HG03066 (cell line): Measurements from ENCODE around the gene CPNE8.
A peak's percentile ranks its signal among the peaks of the same experiment; 100 is the strongest.

Experiments used
- ATAC-seq: cut with Tn5 transposase; IDR thresholded peaks from one replicate; pipeline ENCODE4 v1.9.1; 2021; ENCODE audit warnings: low read depth; ENCODE audit not compliant: unreplicated experiment

The CPNE8 gene

GRCh38 chr12:38905480-38906351 is at the start of gene CPNE8:
Gene CPNE8, minus strand, starts transcription at chr12:38905591. Its CDS starts 57 bp downstream, at chr12:38905534.
- ATAC-seq, result peak; percentile 58

- ATAC-seq, result no peak
Observed at GRCh38 chr12:38954238-38954873, 49.0 kb upstream of the CPNE8 start.

- ATAC-seq, result no peak
Observed at GRCh38 chr12:38949363-38949762, 44.0 kb upstream of the CPNE8 start.

- ATAC-seq, result no peak
Observed at GRCh38 chr12:38934686-38935085, 29.3 kb upstream of the CPNE8 start.

GRCh38 chr12:38934078-38934584 is 28.7 kb upstream of the CPNE8 start:
- ATAC-seq, result no peak

GRCh38 chr12:38932320-38932719 is 26.9 kb upstream of the CPNE8 start:
- no peak for ATAC-seq

- ATAC-seq, result no peak
Observed at GRCh38 chr12:38931461-38931860, 26.1 kb upstream of the CPNE8 start.

- no peak for ATAC-seq
Observed at GRCh38 chr12:38930990-38931389, 25.6 kb upstream of the CPNE8 start.

- no peak for ATAC-seq
Observed at GRCh38 chr12:38926501-38926900, 21.1 kb upstream of the CPNE8 start.

- ATAC-seq, result peak; percentile 95
Observed at GRCh38 chr12:38921025-38921677, 15.8 kb upstream of the CPNE8 start.

- no peak for ATAC-seq
Observed at GRCh38 chr12:38919191-38919590, 13.8 kb upstream of the CPNE8 start.

GRCh38 chr12:38915429-38916182 is 10.2 kb upstream of the CPNE8 start:
- ATAC-seq, result no peak

GRCh38 chr12:38912116-38912515 is 6.7 kb upstream of the CPNE8 start:
- ATAC-seq, result no peak

GRCh38 chr12:38911611-38912010 is 6.2 kb upstream of the CPNE8 start:
- no peak for ATAC-seq

GRCh38 chr12:38907201-38907923 is 2.0 kb upstream of the CPNE8 start:
- no peak for ATAC-seq

- ATAC-seq, result peak; percentile 50
Observed at GRCh38 chr12:38906482-38907200, 1.2 kb upstream of the CPNE8 start.

GRCh38 chr12:38904537-38905479 is 583 bp downstream of the CPNE8 start:
- peak; percentile 65 for ATAC-seq

GRCh38 chr12:38903596-38903995 is 1.8 kb downstream of the CPNE8 start:
- no peak for ATAC-seq
